ENCODE data around the gene DGKG. TPM values are rescaled to one million over a fixed set of nuclear protein-coding genes. Genes with fewer than 3 reads are reported as not detected.

Gene DGKG
- polyA plus RNA-seq, 1 of the 3 experiments (the other 2 are of a cell fraction), result 0.12 TPM

- DNase-seq, result no peak
- H3K36me3 ChIP-seq (replicated peaks in 1 of 2; ENCODE audit: control insufficient read depth in 1 of 2, insufficient read depth in 2 of 2, low read length in 1 of 2), result no peaks in the 10 kb centered on the region
- H3K9me3 ChIP-seq, result no peaks in the 10 kb centered on the region
- no peaks in the 10 kb centered on the region for H3K9me2 ChIP-seq
- H3F3A ChIP-seq (replicated peaks; ENCODE audit: insufficient read depth), result no peaks in the 10 kb centered on the region
- WGBS (ENCODE audit: low lambda C conversion rate), result 88% methylated on average over 2 of the region's 2 CpGs
- ChIA-PET POLR2A (no interaction called here), CTCF (no interaction called here)
- no peak overlapping the region for H3K4me3 ChIP-seq (ENCODE audit: low read depth in 2 of 2, low read length in 1 of 2)
- H3K4me1 ChIP-seq (ENCODE audit: control insufficient read depth in 1 of 2, insufficient read depth in 2 of 2, low read depth in 1 of 2, low read length in 1 of 2), result no peaks in the 10 kb centered on the region
- no peak overlapping the region for H3K4me2 ChIP-seq
- no peaks in the 10 kb centered on the region for H4K20me1 ChIP-seq (ENCODE audit: insufficient read depth)
- H3K27ac ChIP-seq (ENCODE audit: low read depth in 2 of 2, low read length in 1 of 2), result no peak overlapping the region
- TF ChIP-seq NFIC (IDR thresholded peaks at IDR 0.05; ENCODE audit: borderline replicate concordance) (no peak), TCF12 (IDR thresholded peaks at IDR 0.05) (no peak), SIN3A (IDR thresholded peaks at IDR 0.05; ENCODE audit: borderline replicate concordance, low read depth, low read length) (no peak), TEAD4 (IDR thresholded peaks at IDR 0.05; ENCODE audit: borderline replicate concordance, insufficient read depth) (no peak), USF1 (IDR thresholded peaks at IDR 0.05; ENCODE audit: borderline replicate concordance, low read depth) (no peak), ELF1 (IDR thresholded peaks at IDR 0.05) (no peak), YY1 (IDR thresholded peaks at IDR 0.05; ENCODE audit: low read depth) (no peak), CHD2 (IDR thresholded peaks at IDR 0.05; ENCODE audit: low read length, partially characterized antibody) (no peak), MXI1 (IDR thresholded peaks at IDR 0.05; ENCODE audit: low read depth, low read length) (no peak), JUND (IDR thresholded peaks at IDR 0.05) (no peak), FOSL2 (IDR thresholded peaks at IDR 0.05; ENCODE audit: borderline replicate concordance, low read depth) (no peak), USF2 (IDR thresholded peaks at IDR 0.05; ENCODE audit: borderline replicate concordance, low read depth, low read length) (no peak)
- H3K79me2 ChIP-seq (ENCODE audit: insufficient read depth), result no peaks in the 10 kb centered on the region
- no peak overlapping the region for H2AFZ ChIP-seq (ENCODE audit: low read depth)
- H3K9ac ChIP-seq, result no peak overlapping the region
- H3K27me3 ChIP-seq (ENCODE audit: insufficient read depth), result no peaks in the 10 kb centered on the region
Measured at GRCh38 chr3:186189492-186189891, 172.5 kb downstream of the DGKG start.

- no peak for TF ChIP-seq SMC3 (IDR thresholded peaks at IDR 0.05; ENCODE audit: low read depth, low read length)
- no peak for TF ChIP-seq MXI1 (IDR thresholded peaks at IDR 0.05; ENCODE audit: low read depth, low read length)
- no peak for TF ChIP-seq FOXM1 (IDR thresholded peaks at IDR 0.05; ENCODE audit: low read depth)
- no peak for TF ChIP-seq YY1 (IDR thresholded peaks at IDR 0.05; ENCODE audit: low read depth)
- no peaks in the 10 kb centered on the region for H3K9me3 ChIP-seq
- 61% methylated on average over 11 of the region's 11 CpGs for WGBS (ENCODE audit: low lambda C conversion rate)
- no peak overlapping the region for H3K4me2 ChIP-seq
- H3K36me3 ChIP-seq (replicated peaks in 1 of 2; ENCODE audit: control insufficient read depth in 1 of 2, insufficient read depth in 2 of 2, low read length in 1 of 2), result no peaks in the 10 kb centered on the region
- H3K79me2 ChIP-seq (ENCODE audit: insufficient read depth), result no peaks in the 10 kb centered on the region
- H3K27ac ChIP-seq (ENCODE audit: low read depth in 2 of 2, low read length in 1 of 2), result no peak overlapping the region
- ChIA-PET POLR2A (no interaction called here), CTCF (no interaction called here)
- no peak overlapping the region for H3K9ac ChIP-seq
- H3K9me2 ChIP-seq, result no peaks in the 10 kb centered on the region
- no peaks in the 10 kb centered on the region for H4K20me1 ChIP-seq (ENCODE audit: insufficient read depth)
- no peak overlapping the region for H3K4me3 ChIP-seq (ENCODE audit: low read depth in 2 of 2, low read length in 1 of 2)
- H2AFZ ChIP-seq (ENCODE audit: low read depth), result no peak overlapping the region
- H3K27me3 ChIP-seq (ENCODE audit: insufficient read depth), result no peaks in the 10 kb centered on the region
- peaks cover 5% of the 10 kb centered on the region in 2 experiments; a peak in 3 of 4 replicates for H3K4me1 ChIP-seq (ENCODE audit: control insufficient read depth in 1 of 2, insufficient read depth in 2 of 2, low read depth in 1 of 2, low read length in 1 of 2)
- no peaks in the 10 kb centered on the region for H3F3A ChIP-seq (replicated peaks; ENCODE audit: insufficient read depth)
- no peak for DNase-seq
Measured at GRCh38 chr3:186187401-186188275, 174.4 kb downstream of the DGKG start.
